Smooth muscle cell (in vitro differentiated cells): Measurements from ENCODE around the gene TUBA8. TPM values are rescaled to one million over a fixed set of nuclear protein-coding genes. Genes with fewer than 3 reads are reported as not detected.

Source experiments
- DNase-seq: peaks from one replicate; lab custom pipeline; 2025; ENCODE audit not compliant: unreplicated experiment; lab: John Stamatoyannopoulos, UW
- H2AFZ ChIP-seq: fragments of 200-600 bp; sonication (generic); 2 replicates; pipeline ENCODE4 v1.6.0; 2016; ENCODE audit warnings: antibody characterized with exemption, low read depth, mild to moderate bottlenecking
- H3F3A ChIP-seq: fragments of 200-600 bp; sonication (generic); 2 replicates; pipeline ENCODE4 v1.6.0; 2017; ENCODE audit warnings: antibody characterized with exemption, low read depth
- H3K27ac ChIP-seq: fragments of 200-600 bp; sonication (generic); 2 replicates; pipeline ENCODE4 v1.5.1; 2016; ENCODE audit warnings: low read depth, mild to moderate bottlenecking
- H3K27me3 ChIP-seq: fragments of 200-600 bp; sonication (generic); 2 replicates; pipeline ENCODE4 v1.6.1; 2016; ENCODE audit warnings: low read depth, mild to moderate bottlenecking
- H3K36me3 ChIP-seq: fragments of 200-600 bp; sonication (generic); 2 replicates; pipeline ENCODE4 v1.5.1; 2016; ENCODE audit warnings: low read depth
- H3K4me1 ChIP-seq: fragments of 200-600 bp; sonication (generic); 2 replicates; pipeline ENCODE4 v1.5.1; 2016; ENCODE audit warnings: low read depth
- H3K4me2 ChIP-seq: fragments of 200-600 bp; sonication (generic); 2 replicates; pipeline ENCODE4 v1.6.0; 2016; ENCODE audit warnings: mild to moderate bottlenecking
- H3K4me3 ChIP-seq: fragments of 200-600 bp; sonication (generic); 2 replicates; pipeline ENCODE4 v1.5.1; 2016; ENCODE audit warnings: mild to moderate bottlenecking
- H3K79me2 ChIP-seq: fragments of 200-600 bp; sonication (generic); 2 replicates; pipeline ENCODE4 v1.6.0; 2016; ENCODE audit warnings: low read depth, mild to moderate bottlenecking
- H3K9ac ChIP-seq: fragments of 200-600 bp; sonication (generic); 2 replicates; pipeline ENCODE4 v1.6.0; 2016; ENCODE audit warnings: low read depth
- H3K9me3 ChIP-seq: fragments of 200-600 bp; sonication (generic); replicated peaks from 2 replicates; pipeline ENCODE4 v1.5.1; 2016; ENCODE audit warnings: low read depth
- H4K20me1 ChIP-seq: fragments of 200-600 bp; sonication (generic); 2 replicates; pipeline ENCODE4 v1.6.0; 2016; ENCODE audit warnings: low read depth
- WGBS: methylation state at CpG from one replicate; pipeline ENCODE4 v1.1.7; 2016; ENCODE audit warnings: low lambda C conversion rate; 5-methylcytosine and 5-hydroxymethylcytosine counted together
- polyA plus RNA-seq: library from polyadenylated mRNA; unstranded; fragments of >200 nt; fragmentation: Nextera tagmentation; extraction: Ambion mirVana; gene quantifications from 2 replicates; pipeline ENCODE4 v1.2.1, GENCODE V29; 2016
- total RNA-seq: library from RNA; depleted of rRNA; stranded (reverse); fragments of >200 nt; gene quantifications from 2 replicates; pipeline ENCODE4 v1.2.3, GENCODE V29; 2014
- TF ChIP-seq, protein P1 (sequence below): fragments of 200-600 bp; sonication (generic); IDR thresholded peaks from 2 replicates; pipeline ENCODE4 v1.5.1; 2017; ENCODE audit warnings: borderline replicate concordance, mild to moderate bottlenecking, antibody characterized with exemption; ENCODE audit not compliant: insufficient read depth, poor library complexity, severe bottlenecking

The TUBA8 gene
- total and polyA plus RNA-seq, 2 experiments from 2014 or later: 0.40 to 0.55 TPM

DNA sequence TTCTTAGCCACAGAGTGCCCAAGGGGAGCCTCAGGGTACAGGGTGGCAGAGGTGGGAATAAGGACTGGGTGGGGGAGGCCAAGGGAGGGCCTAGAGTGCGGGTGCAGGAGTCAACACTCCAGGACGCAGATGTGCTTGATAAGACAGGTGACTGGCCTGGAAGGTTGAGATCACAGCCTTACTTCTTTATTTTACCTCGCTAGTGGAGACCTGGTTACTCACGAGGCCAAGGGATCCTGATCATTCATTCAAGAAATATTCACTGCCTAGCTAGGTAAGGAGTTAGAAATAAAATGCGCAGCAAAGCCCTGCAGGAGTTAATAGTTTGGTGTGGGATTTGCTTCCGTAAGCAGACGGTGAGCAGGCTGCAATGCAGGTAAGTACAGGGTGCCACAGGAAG is 46.0 kb upstream of the TUBA8 start:
- TF ChIP-seq, protein P1, sequence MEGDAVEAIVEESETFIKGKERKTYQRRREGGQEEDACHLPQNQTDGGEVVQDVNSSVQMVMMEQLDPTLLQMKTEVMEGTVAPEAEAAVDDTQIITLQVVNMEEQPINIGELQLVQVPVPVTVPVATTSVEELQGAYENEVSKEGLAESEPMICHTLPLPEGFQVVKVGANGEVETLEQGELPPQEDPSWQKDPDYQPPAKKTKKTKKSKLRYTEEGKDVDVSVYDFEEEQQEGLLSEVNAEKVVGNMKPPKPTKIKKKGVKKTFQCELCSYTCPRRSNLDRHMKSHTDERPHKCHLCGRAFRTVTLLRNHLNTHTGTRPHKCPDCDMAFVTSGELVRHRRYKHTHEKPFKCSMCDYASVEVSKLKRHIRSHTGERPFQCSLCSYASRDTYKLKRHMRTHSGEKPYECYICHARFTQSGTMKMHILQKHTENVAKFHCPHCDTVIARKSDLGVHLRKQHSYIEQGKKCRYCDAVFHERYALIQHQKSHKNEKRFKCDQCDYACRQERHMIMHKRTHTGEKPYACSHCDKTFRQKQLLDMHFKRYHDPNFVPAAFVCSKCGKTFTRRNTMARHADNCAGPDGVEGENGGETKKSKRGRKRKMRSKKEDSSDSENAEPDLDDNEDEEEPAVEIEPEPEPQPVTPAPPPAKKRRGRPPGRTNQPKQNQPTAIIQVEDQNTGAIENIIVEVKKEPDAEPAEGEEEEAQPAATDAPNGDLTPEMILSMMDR: no peak
- H3K4me1 ChIP-seq: no peaks in the 10 kb centered on the region
- no peak overlapping the region for H2AFZ ChIP-seq
- no peaks in the 10 kb centered on the region for H3K79me2 ChIP-seq
- H3K4me3 ChIP-seq: no peak overlapping the region
- no peak overlapping the region for H3K4me2 ChIP-seq
- no peaks in the 10 kb centered on the region for H3K36me3 ChIP-seq
- no peak for DNase-seq
- H3K9me3 ChIP-seq: no peaks in the 10 kb centered on the region
- H3K27ac ChIP-seq: no peak overlapping the region
- no peaks in the 10 kb centered on the region for H4K20me1 ChIP-seq
- 80% methylated on average over 7 of the region's 7 CpGs for WGBS
- H3K9ac ChIP-seq: no peak overlapping the region
- H3F3A ChIP-seq: no peaks in the 10 kb centered on the region
- H3K27me3 ChIP-seq: no peaks in the 10 kb centered on the region

DNA sequence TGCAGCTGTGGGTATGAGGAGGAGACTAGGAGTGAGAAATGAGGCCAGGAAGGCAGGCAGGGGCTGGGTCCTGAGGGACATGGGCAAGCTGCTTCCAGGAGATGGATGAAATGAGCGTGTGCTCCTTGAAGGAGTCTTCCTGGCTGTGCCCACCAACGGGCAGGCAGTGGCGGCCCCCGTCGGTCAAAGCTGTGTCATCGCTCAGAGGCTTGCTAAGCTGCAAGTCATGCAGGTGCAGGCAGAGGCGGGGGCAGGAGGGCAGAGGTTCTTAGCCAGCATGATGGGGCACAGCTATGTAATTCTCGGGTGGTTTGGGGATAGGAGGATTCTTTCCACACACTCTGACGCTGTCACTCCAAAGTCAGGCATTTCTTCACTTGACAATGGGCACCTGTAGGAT is 45.4 kb upstream of the TUBA8 start:
- H4K20me1 ChIP-seq: no peaks in the 10 kb centered on the region
- TF ChIP-seq, protein P1: no peak
- H3K4me3 ChIP-seq: no peak overlapping the region
- no peaks in the 10 kb centered on the region for H3K9me3 ChIP-seq
- no peak for DNase-seq
- WGBS: 67% methylated on average over 9 of the region's 9 CpGs
- no peak overlapping the region for H3K4me2 ChIP-seq
- no peak overlapping the region for H3K27ac ChIP-seq
- no peaks in the 10 kb centered on the region for H3F3A ChIP-seq
- no peaks in the 10 kb centered on the region for H3K36me3 ChIP-seq
- H2AFZ ChIP-seq: no peak overlapping the region
- H3K4me1 ChIP-seq: no peaks in the 10 kb centered on the region
- H3K27me3 ChIP-seq: no peaks in the 10 kb centered on the region
- H3K79me2 ChIP-seq: no peaks in the 10 kb centered on the region
- no peak overlapping the region for H3K9ac ChIP-seq

DNA sequence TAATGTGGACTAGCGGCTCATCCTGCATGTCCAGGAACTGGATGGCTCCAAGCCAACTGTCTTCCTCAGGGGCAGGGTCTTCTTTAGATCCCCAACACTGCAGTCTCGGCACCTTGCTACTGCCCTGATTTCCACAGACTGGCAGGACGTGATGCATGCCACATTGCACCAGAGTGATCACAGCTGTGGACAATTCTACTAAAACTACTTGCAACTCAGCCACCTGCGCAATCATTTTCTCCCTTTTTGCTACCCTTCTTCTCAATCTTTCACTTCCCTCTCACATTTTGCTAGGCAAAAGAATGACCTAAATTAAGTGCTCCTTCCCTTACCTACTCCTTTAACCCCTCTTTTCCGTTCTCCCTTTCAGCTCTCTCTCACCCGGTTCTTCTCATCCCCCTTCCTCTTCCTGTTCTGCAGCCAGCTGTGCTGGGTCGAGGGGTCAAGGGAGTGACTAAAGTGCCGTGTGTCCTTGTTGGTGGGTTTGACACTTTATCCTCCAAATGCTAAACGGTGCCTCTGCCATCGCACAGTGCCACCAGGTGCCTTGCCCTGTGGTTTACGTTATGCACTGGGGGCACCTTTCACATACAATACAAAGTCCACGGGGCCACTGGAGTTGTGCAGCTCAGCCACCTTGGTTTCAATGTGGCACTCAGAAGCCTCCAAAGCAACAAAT is 44.3 kb upstream of the TUBA8 start:
- Histone ChIP-seq H3K4me2 (no peak overlapping the region), H3F3A (no peaks in the 10 kb centered on the region), H3K9ac (no peak overlapping the region), H4K20me1 (no peaks in the 10 kb centered on the region), H3K9me3 (no peaks in the 10 kb centered on the region), H3K36me3 (no peaks in the 10 kb centered on the region), H3K4me3 (no peak overlapping the region), H3K79me2 (no peaks in the 10 kb centered on the region), H2AFZ (no peak overlapping the region), H3K27me3 (no peaks in the 10 kb centered on the region), H3K4me1 (no peaks in the 10 kb centered on the region), H3K27ac (no peak overlapping the region)
- DNase-seq: no peak
- TF ChIP-seq, protein P1: no peak
- 86% methylated on average over 12 of the region's 12 CpGs for WGBS

DNA sequence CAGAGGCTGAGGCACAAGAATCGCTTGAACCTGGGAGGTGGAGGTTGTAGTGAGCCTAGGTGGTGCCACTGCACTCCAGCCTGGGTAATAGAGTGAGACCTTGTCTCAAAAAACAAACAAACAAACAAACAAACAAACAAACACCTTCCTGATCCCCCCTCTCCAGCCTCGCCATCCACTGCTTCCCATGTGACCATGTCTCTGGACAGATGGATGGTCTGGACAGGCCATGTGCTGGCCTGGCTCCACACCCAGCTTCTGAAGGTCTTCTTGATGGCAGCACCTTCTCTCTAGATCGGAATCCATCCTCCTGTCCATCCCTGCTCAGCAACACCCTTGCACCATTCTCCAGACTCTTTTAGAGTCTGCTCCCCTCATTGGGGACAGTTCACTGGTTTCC is 43.5 kb upstream of the TUBA8 start:
- Histone ChIP-seq H3K4me1 (no peaks in the 10 kb centered on the region), H4K20me1 (no peaks in the 10 kb centered on the region), H3K4me2 (no peak overlapping the region), H3K27me3 (no peaks in the 10 kb centered on the region), H3K36me3 (no peaks in the 10 kb centered on the region), H3K9ac (no peak overlapping the region), H3K27ac (no peak overlapping the region), H3K79me2 (no peaks in the 10 kb centered on the region), H3K9me3 (no peaks in the 10 kb centered on the region), H3F3A (no peaks in the 10 kb centered on the region), H2AFZ (no peak overlapping the region), H3K4me3 (no peak overlapping the region)
- WGBS: 95% methylated on average over 3 of the region's 3 CpGs
- TF ChIP-seq, protein P1: no peak
- DNase-seq: no peak
